Right ventricle myocardium inferior (tissue), 1 donor: ENCODE measurements around the gene CCDC187. TPM values are rescaled to one million over a fixed set of nuclear protein-coding genes. Genes with fewer than 3 reads are reported as not detected.
A peak's percentile ranks its signal among the peaks of the same experiment; 100 is the strongest.

ENCODE experiments used
- ATAC-seq: fragments of 200-7000 bp; cut with Tn5 transposase; one replicate; pipeline ENCODE4 v1.9.1; 2020; ENCODE audit warnings: mild to moderate bottlenecking, moderate library complexity
- DNase-seq: peaks from one replicate; pipeline ENCODE4 v3.0.0; 2021; ENCODE audit errors: missing footprints
- intact Hi-C: fragments of 100-400 bp; cut with DNase I; formaldehyde crosslinking; loops from one replicate; pipeline ENCODE4 v1.11.0; 2022
- total RNA-seq: library from RNA; stranded (reverse); fragmentation: NEBNext Ultra II Directional; extraction: Animal tissue kit (Norgen Biotek cat#: 25700); gene quantifications from one replicate; pipeline ENCODE4 v1.2.1, GENCODE V29; 2021
- donor health status: DM: no; HTN: yes; CAD: no; lungs with severe emphysema.

Gene CCDC187
- total RNA-seq, 1 donor from 2014 or later, result not detected

GRCh38 chr9:136317695-136318094 is 13.8 kb upstream of the CCDC187 start:
- DNase-seq (no peak), ATAC-seq (no peak)
- intact Hi-C loops, result no loop called here

- ATAC-seq (no peak), DNase-seq (no peak)
- intact Hi-C loops, result no loop called here
Observed at GRCh38 chr9:136316896-136317676, 13.2 kb upstream of the CCDC187 start.

GRCh38 chr9:136316271-136316751 is 12.4 kb upstream of the CCDC187 start:
- intact Hi-C loops, result no loop called here
- DNase-seq, result no peak

DNA sequence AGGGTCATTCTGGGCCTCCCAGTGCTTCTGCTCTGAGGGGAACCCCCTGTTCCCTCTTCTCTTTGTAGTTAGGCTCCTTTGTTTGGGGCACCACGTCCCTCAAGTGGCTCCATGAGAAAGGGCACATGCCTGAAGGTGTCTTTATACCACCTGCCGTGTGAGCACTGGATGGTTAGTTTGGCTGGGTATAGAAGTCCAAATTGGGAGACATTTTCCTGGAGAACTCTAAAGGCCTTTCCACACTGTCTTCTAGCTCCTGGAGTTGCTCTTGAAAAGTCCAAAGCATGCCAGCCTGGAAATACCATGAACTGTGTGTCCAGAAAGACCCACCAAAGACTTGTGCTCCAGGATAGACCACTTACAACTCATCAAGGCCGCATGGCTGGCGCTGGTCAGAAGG is 11.1 kb upstream of the CCDC187 start:
- no peak for DNase-seq
- ATAC-seq, result no peak
- intact Hi-C loops, result no loop called here

More at GRCh38 chr9:136316271-136316751, 12.4 kb upstream of the CCDC187 start:
- no peak for ATAC-seq

GRCh38 chr9:136314056-136314416 is 10.1 kb upstream of the CCDC187 start:
- DNase-seq (no peak), ATAC-seq (no peak)
- intact Hi-C loops, result no loop called here

GRCh38 chr9:136313111-136314055 is 9.5 kb upstream of the CCDC187 start:
- intact Hi-C loops, result loop anchor here (2.0 kb wide), 1 partner anchor 51 kb away; no protein-coding TSS in a partner anchor
- ATAC-seq (no peak), DNase-seq (peak; percentile 55)

- ATAC-seq (peak; percentile 73), DNase-seq (peak; percentile 60)
- intact Hi-C loops, result loop anchor here (1.0 to 2.0 kb wide), 2 partner anchors 52 to 88 kb away; partner anchors contain the start of gene SNAPC4
Observed at GRCh38 chr9:136312436-136312835, 8.5 kb upstream of the CCDC187 start.

GRCh38 chr9:136312009-136312375 is 8.1 kb upstream of the CCDC187 start:
- intact Hi-C loops, result loop anchor here (1.0 to 2.0 kb wide), 2 partner anchors 53 to 88 kb away; partner anchors contain the start of gene SNAPC4
- ATAC-seq (no peak), DNase-seq (no peak)

DNA sequence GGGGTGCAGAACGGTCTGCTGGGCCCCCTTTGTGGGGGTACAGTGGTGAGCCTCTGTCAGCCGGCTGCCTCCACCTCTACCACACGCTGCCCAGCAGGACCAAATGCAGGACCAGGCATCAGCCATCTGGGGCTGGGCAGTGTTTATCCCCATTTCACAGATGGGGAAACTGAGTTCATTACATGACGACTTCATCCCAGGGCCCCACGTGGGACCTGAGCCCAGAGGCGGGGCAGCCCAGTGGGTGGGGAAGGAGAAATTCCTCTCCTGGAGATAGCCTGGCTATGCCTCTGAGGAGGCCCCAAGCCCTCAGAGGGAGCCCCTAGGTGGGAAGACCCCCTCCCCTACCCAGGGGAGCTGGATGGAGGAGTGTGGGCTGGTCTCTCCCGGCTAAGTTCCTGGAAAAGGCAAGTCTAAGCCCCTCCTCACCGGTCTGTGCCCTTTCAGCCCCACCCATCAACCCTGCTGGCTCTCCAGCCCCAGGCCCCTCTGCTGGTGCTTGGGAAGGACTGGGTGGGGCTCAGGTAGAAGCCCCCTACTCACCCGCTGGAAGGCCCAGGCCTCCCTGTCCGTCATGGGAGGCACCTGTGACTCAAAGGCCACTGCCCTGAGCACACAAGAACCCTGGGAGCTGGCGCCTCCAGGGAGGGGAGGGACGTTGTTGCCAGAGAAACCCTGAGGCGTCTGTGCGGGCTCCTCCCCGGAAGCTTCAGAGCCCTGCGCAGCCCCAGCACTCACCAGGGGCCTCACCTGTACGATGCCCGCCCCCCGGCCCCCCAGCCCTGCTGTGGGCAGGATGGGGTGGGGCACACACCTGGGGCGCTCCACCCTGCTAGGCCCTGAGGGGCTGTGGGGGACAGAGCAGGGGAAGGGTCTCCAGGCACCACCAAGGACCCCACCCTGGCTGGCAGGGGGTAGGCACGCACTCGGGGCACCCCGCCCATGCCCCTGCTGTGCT is 7.4 kb upstream of the CCDC187 start:
- ATAC-seq, result no peak
- DNase-seq, result peak; percentile 60
- intact Hi-C loops, result loop anchor here (1.0 to 2.0 kb wide), 2 partner anchors 53 to 89 kb away; partner anchors contain the start of gene SNAPC4

GRCh38 chr9:136310273-136311030 is 6.6 kb upstream of the CCDC187 start:
- peak; percentile 49 for DNase-seq
- ATAC-seq, result no peak
- intact Hi-C loops, result no loop called here

DNA sequence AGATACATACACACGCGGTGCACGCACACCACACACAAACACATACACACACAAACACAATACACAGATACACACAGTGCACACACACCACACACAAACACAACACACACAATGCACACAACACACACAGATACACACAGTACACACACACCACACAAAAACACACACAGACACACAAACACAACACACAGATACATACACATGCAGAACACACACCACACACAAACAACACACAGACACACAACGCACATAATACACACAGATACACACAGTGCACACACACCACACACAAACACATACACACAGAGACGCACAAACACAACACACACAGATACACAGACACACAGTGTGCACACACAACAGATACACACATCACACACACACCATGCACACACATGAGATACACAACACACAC is 5.9 kb upstream of the CCDC187 start:
- no peak for ATAC-seq
- intact Hi-C loops, result no loop called here
- no peak for DNase-seq

DNA sequence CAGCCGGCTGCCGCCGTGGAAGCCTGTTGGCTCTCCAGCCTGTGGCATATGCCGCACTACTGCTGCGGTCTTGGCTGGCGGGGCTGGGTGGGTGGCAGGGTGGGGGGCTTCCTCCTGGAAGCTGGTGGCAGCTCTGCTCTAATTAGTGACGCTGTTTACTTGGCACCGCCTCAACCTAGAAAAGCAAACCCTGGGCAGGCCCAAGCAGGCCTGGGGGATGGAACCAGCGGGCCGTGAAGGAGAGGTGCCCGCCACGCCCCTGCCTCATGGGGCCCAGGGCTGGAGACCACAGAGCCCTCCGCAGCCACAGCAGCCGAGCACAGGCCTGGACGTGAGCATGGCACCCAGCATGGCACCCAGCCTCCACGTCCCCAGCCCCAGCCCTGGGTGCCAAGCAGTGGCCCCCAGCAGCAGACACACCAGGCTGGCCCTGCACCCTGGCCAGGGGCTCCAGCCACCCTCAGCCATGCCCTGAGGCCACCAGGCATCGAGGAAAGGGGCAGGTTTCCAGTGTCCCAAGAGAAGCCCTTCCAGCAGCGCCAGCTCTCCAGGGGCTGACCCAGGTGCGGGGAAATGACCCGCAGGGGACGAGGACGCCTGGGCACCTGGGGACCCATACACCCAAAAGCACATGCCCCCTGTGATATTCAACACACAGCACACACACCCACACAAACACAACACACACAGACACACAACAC is 5.4 kb upstream of the CCDC187 start:
- intact Hi-C loops, result no loop called here
- ATAC-seq (no peak), DNase-seq (peak; percentile 55)

DNA sequence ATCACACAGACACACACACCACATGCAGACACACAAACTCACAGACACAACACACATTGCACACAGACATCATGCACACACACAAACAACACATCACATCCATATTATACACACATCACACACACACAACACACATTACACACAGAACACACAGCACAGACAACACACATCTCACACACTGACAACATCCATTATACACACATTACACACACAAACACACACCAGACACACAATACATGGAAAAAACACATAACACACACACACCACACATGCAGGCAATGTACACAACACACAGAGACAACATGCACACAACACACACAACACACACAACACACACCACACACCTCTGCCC is 4.8 kb upstream of the CCDC187 start:
- intact Hi-C loops, result no loop called here
- ATAC-seq (no peak), DNase-seq (no peak)

- DNase-seq (peak; percentile 5), ATAC-seq (no peak)
- intact Hi-C loops, result no loop called here
Observed at GRCh38 chr9:136308006-136308701, 4.3 kb upstream of the CCDC187 start.

GRCh38 chr9:136307215-136307750 is 3.4 kb upstream of the CCDC187 start:
- ATAC-seq (no peak), DNase-seq (peak; percentile 35)
- intact Hi-C loops, result no loop called here
